GF-D8 (cell line): ENCODE measurements around the gene VSIG10L.
A peak's percentile ranks its signal among the peaks of the same experiment; 100 is the strongest.

ENCODE experiments used
- DNase-seq: peaks from one replicate; lab custom pipeline; 2025; lab: John Stamatoyannopoulos, UW

VSIG10L gene

DNA sequence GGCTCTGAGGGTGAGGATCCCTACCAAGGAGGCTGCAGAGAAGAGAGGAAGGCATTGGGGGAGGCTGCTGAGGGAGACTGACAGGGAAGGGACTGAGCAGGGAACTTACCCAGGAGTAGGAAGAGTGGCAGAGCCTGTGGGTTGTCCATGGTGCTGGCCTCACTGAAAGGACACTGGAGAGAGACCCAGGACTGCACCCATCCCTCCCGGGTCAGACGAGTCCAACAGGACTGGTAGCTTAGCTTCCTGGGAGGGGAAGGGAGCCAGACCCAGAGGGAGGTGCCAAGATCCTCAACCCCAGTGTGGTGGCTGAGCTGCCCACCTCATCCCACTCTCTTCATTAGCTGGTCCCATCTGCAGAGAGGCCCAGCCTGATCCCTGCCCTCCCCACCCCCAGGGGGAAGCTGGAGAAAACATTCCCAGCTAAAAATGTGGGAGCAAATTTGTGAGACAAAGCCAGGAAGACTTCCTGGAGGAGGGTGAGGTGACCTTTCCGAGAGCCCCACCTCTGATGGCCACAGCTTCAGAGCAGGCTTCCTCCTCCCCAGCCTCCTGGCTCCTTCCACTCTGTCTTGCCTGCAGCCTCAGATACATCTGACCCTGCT lies at the start of gene VSIG10L:
Gene VSIG10L (minus strand): TSS at position 164 of the 605 bp plus-strand sequence. CDS start 15 bp downstream, at position 149.
- DNase-seq, result no peak

DNA sequence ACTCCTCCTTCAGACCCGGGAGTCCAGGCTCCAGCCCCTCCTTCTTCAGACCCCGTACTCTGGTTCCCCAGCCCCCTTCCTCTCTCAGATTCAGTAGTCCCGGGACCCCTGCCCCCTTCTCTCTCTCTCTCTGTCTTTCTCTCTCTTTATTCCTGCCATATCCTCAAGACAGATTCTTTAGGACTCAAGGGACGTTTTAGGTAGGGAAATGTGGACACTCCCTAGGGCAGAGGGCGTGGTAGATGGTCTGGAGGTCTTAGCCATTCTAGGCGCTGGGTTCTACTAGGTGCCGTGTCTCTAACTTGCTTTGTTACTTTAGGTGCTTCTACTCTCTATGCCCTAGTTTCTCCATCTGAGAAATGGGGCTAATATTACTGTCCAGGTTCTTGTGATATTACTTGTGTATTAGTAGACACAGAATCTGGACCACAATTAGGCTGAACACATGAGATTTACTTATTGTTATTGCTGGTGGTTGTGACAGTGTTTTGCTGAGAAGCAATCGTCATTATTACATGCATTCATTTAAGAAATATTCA lies 49.2 kb upstream of the VSIG10L start:
- no peak for DNase-seq

DNA sequence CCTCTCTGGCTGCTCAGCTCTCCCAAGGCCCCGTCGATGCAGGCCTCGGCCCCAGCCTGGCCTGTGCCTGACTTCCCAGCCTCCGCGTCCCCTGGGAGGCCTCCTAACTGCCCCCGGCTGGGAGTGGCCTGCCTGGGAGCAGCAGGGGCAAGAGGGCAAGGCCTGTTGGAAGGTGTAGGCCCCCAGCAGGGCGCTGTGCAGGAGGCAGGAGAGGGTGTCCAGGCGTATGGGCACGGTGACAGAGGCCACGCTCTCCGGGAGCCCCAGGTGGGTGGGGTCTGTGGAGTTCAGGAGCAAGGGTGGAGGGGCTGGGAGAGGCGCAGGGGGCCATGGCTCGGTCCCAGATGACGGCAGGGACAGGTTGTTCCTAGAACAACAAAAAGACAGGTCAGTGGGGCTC lies 47.2 kb upstream of the VSIG10L start:
- no peak for DNase-seq

DNA sequence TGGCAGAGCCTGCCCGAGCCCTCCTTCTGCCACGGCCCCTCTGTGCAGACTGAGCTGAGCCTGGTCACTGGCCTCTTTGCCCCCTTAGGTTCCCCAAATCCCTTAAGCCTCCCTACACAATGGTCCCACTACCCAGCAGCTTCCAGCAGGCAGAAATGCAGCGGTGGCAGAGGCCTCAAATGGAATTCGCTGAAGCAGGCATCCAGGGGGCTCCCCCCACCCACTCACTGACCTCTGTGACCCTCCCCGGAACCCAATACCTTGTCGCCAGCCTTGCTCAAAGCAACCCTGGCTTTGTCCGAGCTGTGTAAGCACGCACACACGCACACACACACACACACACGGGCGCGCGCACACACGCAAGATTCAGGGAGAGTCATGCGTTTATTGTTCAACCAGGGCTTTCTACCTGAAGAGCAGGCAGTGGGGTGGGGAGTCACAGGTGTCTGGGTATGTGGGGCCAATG lies 46.0 kb upstream of the VSIG10L start, which contains the start of gene LIM2:
Gene LIM2 (minus strand): TSS at position 51 of the 466 bp plus-strand sequence. CDS start 531 bp downstream, outside the sequence.
- DNase-seq, result no peak

DNA sequence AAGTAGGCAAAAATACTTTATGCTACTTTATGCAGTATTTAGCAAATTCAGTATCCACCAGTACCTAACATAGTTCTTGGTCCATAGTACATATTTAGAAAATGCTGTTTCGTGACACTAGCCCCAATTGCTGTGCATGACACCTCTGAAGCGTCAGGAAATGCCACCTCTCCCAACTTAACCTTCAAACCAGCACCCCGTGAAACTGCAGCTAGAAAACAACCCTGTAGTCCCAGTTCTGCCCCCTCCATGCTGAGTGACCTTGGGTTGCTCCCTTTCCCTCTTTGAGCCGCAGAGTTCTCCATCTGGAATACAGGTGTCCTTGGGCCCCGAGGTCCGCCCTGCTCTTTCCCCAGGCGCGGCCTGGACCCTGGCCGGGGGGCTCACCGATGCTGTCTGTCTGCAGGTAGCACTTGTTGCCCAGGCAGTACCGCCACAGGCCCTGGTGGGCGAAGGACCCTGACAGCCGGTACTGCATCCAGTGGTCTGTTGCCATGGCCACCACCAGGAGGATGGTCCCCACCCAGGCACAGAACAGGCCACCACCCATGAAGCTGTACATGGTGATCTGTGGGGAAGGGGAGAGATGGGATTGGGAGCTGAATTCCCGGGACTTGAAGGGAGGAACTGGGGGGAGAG lies 45.1 kb upstream of the VSIG10L start:
- no peak for DNase-seq

DNA sequence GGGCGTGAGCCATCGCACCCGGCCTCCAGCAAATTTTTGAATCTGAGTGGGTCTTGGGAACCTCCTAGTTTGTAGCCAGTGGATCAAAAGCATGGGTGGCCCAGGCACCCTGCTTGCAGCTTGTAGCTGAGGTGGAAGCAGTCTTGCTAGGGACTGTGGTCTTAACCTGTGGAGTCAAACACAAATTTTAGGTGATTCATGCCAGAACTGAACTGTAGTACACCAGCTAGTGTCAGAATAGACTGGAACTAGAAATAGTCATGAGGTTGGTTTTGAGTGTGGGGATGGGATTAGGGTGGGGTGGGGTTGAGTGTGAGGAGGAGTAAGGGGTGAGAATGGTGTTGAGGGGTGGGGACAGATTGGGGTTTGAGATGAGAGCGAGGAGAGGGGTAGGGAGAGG lies 40.1 kb upstream of the VSIG10L start:
- DNase-seq, result no peak

DNA sequence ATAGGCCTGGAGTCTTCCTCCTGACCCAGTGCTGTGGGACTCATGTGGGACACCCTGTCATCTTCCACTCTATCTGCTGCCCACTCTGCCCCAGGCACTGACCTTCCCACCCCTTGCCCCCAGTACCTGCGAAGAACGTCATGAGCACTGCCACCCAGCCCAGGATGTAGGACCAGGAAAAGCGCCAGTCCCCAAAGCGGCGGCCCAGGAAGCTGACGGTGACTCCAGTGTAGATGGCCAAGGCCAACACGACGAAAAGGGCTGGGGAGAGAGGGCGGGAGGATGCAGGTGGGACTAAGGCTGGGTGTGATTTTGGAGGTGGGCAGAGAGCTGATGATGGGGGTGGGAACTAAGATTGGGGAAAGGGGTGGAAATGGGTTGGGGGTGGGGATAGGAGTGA lies 38.4 kb upstream of the VSIG10L start:
- DNase-seq, result no peak

DNA sequence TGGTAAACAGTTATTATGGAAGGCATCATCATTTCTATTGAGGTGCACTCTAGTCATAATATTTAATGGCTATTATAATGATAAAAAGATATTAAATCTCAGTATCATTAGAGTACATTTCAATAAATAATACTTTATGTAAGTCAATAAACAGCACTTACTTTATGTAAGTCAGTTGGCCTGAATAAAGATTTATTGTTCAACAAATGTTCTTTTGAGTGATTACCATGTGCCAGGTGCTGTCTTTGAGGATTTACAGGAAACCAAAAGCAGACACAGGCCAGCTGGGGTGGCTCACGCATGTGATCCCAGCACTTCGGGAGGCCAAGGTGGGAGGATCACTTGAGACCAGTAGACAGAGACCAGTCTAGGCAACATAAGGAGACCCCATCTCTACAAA lies 35.5 kb upstream of the VSIG10L start:
- no peak for DNase-seq

- peak; percentile 61 for DNase-seq
Measured at GRCh38 chr19:51375504-51376221, 33.7 kb upstream of the VSIG10L start.

- peak; percentile 97 for DNase-seq
Measured at GRCh38 chr19:51372649-51373504, 30.9 kb upstream of the VSIG10L start, which contains the start of gene NKG7. Gene NKG7, minus strand, starts transcription at chr19:51372654. Its CDS starts 119 bp downstream, at chr19:51372535.

DNA sequence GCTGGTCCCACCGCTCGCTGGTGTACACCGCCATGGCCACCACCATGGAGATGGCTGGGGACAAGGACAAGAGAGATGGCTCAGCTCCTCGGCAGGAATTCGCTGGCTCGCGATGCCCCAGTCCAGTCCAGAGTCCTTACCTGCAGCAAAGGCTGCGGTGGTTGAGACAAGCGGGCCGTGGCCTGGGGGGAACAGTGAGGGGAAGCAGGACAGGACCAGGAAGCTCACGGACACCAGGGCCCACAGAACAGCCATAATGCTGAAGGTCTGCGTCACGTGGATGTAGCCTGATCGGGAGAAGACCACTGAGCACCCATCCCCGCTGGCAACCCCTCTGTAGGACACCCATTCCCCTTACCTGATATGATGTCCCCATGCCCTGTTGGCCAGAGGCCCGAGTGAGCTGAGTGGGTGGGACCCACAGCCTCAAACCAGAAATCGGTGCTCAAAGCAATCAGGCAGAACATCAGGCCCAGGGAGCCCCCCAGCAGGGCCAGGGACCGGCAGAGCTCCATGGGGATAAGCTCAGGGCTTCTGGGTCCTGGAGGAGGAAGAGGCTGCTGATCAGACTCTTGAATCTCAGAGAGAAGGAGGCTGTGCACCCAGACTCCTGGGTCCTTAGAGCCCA lies 30.2 kb upstream of the VSIG10L start:
- DNase-seq, result no peak

DNA sequence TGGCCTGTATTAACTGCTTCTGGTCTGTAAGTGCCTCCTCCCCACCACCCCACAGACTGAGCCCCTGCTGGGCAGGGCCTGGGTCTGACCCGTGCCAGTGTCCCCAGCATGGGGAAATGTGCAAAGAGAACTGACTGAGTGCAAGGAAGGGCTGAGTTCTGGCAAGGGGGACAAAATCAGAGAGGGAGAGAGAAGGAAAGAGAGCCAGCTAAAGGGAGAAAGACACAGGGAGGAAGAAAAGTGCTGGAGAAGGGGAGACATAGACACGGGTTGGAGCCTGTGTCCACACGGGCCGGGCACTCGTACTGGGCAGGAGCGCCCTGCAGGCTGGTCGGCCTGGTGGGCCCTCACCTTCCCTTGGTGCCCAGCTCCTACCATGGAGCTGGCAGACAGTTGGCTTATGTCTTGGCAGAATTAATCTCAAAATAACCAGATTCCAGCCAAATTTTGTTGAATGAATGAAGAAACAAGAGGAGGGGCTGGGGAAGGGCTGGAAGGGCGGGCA lies 29.3 kb upstream of the VSIG10L start:
- no peak for DNase-seq

- DNase-seq, result no peak
Measured at GRCh38 chr19:51370230-51370629, 28.3 kb upstream of the VSIG10L start.

DNA sequence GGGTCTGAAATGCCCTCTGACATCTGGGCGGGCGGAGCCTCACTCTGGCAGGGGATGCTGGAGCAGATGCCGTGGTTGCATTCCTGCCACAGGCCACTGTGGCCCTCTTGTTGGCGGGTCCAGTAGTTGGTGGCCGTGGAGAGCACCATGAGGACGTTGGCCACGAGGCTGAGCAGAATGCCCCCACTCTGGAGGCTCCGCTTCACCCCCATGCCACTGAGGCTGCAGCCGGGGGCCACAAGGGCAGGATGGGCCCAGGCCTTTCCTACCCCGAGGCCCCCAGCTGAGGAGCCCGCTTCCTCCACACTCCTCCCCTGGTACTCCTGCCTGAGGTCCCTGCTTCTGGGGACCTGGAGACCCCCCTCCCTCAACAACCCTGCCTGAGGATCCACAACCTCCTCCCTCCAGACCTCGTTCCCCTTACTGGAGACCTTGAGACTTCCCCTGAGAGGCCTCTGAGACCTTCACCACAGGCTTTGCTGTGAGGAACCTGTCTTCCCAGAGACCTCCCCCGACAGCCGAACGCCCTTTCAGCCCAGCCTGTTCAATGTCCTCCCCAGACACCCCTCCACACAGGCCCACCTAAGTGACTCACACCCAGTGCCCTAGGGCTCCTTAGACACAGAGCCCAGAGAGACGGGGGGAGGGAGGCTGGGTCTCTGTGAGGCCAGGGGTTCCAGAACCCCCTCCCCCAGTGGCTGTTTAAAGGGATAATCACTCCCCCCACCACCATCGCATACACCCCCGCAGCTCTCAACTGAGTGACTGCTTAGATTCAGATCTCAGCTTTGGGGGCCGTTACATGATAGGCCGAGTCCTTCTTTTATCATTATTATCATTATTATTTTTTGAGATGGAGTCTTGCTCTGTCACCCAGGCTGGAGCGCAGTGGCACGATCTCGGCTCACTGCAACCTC lies 26.7 kb upstream of the VSIG10L start, which contains the start of gene CLDND2:
Gene CLDND2 (minus strand): TSS at position 638 of the 917 bp plus-strand sequence. CDS start 426 bp downstream, at position 212.
- peak; percentile 21 for DNase-seq

DNA sequence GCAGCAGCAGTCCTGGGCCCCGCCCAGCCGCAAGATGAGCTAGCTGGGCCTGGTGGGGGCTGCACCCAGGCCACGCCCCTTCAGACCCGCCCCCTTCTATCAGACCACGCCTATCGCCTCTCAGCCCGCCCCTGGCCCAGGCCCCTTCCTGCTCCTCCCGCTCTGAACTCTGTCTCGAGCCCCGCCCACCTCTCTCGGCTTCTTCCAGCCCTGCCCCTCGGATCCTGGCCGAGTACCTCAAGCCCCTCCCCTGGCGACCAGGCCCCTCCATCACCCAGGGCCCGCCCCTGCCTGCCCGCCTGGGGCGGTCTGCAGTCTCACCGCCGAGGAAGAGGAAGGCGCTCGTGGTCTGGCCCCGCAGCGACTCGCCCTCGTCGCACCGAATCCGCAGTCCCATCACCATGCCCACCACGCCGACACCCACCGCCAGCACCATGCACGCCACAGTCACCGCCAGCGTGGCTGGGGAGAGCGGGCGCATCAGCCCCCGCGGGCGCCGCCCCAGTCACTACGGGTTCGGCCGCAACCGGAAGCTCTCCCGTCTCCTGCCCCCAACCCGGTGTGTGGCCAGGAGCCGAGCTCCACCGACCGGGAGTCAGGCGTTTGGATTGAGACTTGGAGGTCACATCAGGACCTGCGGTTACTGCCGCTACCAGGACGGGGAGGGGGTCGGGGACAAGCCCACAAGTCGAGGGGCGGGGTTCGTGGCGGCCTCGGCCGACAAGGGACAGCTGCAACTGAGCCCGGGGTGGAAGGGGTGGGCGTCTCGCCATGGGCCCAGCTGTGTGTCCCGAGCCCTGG lies 25.8 kb upstream of the VSIG10L start:
- DNase-seq, result peak; percentile 97

DNA sequence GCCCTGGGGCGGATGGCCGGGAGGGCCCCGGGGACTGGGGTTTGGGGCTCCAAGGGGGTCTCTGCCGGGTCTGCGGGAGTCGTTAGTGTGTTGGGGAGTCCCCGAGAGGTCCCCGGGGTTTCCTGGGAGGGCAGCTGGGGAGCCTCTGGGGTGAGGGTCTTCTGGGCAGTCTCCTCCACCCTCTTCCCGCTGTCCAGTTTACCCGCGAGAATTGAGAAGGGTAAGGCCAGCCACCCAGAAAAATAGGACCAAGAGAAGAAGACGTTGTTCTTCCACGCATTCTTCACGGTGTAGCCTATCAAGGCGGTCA lies 25.3 kb upstream of the VSIG10L start:
- no peak for DNase-seq

DNA sequence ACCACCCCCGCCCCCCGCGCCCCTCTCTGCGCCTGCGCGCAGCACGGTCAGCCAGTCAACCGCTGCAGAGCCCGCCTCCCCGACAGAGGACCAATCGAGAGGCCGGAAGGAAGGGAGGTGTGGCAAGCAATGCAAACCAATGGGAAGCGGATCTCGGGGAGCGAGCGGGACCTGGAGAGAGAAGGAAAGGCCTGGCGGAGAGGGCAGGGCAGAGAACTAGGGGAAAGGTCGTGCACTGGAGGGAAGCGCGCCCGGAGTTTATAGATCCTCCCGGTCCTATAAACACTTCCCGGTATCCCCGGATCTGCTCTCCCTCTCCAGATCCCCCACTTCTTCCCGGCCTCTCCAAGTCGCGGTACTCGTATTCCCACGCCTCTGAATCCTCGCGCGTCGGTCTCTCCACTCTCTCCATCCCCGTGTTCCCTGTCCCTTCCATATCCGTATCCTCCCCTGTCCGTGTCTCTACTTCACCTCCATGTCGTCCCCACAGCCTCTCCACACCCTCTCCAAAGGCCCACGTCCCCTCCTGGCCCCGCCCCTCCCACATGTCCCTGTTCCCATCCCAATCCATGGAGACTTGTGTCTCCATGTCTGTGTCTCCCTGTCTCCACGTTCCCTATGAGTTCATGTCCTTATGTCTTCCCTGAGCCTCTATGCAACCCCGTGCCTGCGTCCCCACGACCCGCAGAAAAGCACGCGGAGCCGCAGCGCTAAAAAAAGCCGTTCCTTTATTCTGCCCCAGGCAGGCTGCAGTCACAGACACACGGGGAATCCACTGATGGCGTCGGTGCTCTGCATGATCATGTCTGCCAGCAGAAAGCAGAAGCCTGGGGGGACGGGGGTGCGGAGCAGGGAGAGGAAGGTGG lies 24.7 kb upstream of the VSIG10L start:
- peak; percentile 96 for DNase-seq

- DNase-seq, result no peak
Measured at GRCh38 chr19:51365965-51366388, 24.0 kb upstream of the VSIG10L start, which contains the start of gene ETFB. Gene ETFB, minus strand, starts transcription at chr19:51366388. Its CDS starts 62 bp downstream, at chr19:51366326.
